HUES48 (cell line): ENCODE results near the gene LIAS.
"Not testable (repeated sequence)": the region's sequence is repeated elsewhere in the genome, so short reads cannot be mapped to it uniquely, and the experiment has no call there.

Experiments
- H3K27ac ChIP-seq: one replicate; pipeline ENCODE4 v1.7.0; 2013; ENCODE audit warnings: low read depth, low read length, inconsistent platforms
- H3K27me3 ChIP-seq: 2 replicates; pipeline ENCODE4 v1.6.1; 2013; ENCODE audit warnings: mild to moderate bottlenecking, low read length; ENCODE audit not compliant: control insufficient read depth, insufficient read depth
- H3K36me3 ChIP-seq: 2 replicates; pipeline ENCODE4 v1.6.1; 2013; ENCODE audit warnings: low read length; ENCODE audit not compliant: control insufficient read depth, insufficient read depth
- H3K4me1 ChIP-seq: 2 replicates; pipeline ENCODE4 v1.6.1; 2013; ENCODE audit warnings: mild to moderate bottlenecking, low read length; ENCODE audit not compliant: control insufficient read depth, insufficient read depth
- H3K4me3 ChIP-seq: 2 replicates; pipeline ENCODE4 v1.5.1; 2013; ENCODE audit warnings: mild to moderate bottlenecking, low read depth, low read length
- H3K9ac ChIP-seq: 2 replicates; pipeline ENCODE4 v1.6.1; 2013; ENCODE audit warnings: mild to moderate bottlenecking, low read depth, low read length, moderate library complexity
- H3K9me3 ChIP-seq: 2 replicates; pipeline ENCODE4 v1.6.1; 2013; ENCODE audit warnings: low read length; ENCODE audit not compliant: control insufficient read depth, insufficient read depth

Gene LIAS

DNA sequence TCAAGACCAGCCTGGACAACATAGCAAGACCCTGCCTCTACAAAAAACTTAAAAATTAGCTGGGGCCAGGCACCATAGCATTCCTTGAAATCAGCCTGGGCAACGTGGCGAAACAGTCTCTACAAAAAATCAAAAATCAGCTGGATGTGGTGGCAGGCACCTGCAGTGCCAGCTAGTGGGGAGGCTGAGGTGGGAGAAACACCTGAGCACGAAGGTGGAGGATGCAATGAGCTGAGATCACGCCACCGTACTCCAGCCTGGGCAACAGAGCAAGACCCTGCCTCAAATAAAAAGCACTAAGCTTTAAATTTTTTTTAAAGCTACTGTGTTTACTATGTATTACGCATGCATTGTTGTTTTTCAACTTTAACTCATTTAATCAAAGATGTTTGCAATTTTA, 3.4 kb upstream of the LIAS start:
- no peaks in the 10 kb centered on the region for H3K9me3 ChIP-seq
- H3K4me3 ChIP-seq: no peak overlapping the region
- H3K36me3 ChIP-seq: peaks cover 78% of the 10 kb centered on the region
- H3K27me3 ChIP-seq: no peaks in the 10 kb centered on the region
- no peak overlapping the region for H3K9ac ChIP-seq
- H3K4me1 ChIP-seq: peaks cover 9% of the 10 kb centered on the region; the same call in 1 of the 2 replicates
- H3K27ac ChIP-seq: no peak overlapping the region

DNA sequence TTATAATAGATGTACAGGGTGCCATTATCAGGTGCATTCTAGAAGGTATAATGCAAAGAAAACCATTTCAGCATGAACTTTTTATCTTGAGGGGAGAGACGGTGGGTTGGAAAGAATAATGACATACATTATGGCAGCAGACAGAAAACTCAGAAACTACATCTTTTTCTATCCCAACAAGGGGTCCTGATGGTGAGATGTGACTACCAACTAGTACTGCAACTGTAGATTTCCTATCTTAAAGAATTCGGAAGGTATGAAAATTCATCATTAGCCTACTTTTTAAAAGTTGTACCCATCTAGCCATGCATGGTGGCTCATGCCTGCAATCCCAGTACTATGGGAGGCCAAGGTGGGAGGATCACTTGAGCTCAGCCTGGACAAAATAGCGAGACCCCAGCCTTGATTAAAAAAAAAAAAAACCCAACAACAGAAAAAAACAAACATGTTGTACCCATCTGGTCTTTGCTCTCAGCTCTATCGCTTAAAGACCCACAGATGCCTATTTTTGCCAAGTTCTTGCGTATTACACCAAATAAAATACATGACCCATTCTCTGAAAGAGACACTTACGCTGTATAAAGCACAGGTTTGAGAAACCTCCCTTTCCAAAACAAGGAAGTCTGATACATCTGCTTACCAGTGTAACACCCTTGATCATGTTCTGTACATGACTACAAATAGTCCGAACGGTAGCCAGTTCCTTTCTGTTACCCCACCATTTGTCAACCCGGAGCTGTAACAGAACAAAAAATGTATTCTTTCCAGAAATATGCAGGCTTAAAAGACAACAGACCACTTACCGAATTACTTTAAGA, 1.7 kb upstream of the LIAS start:
- Histone ChIP-seq H3K27ac (peak overlapping the region; percentile 95), H3K36me3 (peaks cover 75% of the 10 kb centered on the region)

DNA sequence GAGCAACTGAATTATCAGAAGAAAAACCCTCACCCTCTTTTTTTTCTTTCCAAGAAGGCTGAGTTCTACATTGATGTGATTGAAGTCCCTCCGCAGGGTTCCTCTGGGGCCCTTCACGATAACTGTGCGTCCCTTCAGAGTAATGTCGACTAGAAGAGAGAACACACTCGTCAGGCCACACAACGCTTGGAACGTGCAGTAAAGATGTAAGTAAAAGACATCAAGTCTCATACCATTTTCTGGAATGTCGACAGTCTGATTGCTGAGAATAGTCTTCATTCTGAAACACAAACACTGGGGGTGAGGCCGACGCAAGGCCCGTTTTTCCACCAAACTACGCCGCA, 723 bp upstream of the LIAS start:
- H3K4me1 ChIP-seq, H3K27me3 ChIP-seq, H3K9me3 ChIP-seq: not testable (repeated sequence)
- Histone ChIP-seq H3K27ac (peak overlapping the region; percentile 95), H3K4me3 (peak overlapping the region; percentile 94), H3K36me3 (peaks cover 73% of the 10 kb centered on the region), H3K9ac (peak overlapping the region; percentile 98)

More for the DNA sequence above, 1.7 kb upstream of the LIAS start:
- H3K4me1 ChIP-seq: peaks cover 9% of the 10 kb centered on the region; the same call in 1 of the 2 replicates
- peak overlapping the region; percentile 94 for H3K4me3 ChIP-seq
- no peaks in the 10 kb centered on the region for H3K27me3 ChIP-seq
- H3K9ac ChIP-seq: peak overlapping the region; percentile 98
- H3K9me3 ChIP-seq: no peaks in the 10 kb centered on the region

DNA sequence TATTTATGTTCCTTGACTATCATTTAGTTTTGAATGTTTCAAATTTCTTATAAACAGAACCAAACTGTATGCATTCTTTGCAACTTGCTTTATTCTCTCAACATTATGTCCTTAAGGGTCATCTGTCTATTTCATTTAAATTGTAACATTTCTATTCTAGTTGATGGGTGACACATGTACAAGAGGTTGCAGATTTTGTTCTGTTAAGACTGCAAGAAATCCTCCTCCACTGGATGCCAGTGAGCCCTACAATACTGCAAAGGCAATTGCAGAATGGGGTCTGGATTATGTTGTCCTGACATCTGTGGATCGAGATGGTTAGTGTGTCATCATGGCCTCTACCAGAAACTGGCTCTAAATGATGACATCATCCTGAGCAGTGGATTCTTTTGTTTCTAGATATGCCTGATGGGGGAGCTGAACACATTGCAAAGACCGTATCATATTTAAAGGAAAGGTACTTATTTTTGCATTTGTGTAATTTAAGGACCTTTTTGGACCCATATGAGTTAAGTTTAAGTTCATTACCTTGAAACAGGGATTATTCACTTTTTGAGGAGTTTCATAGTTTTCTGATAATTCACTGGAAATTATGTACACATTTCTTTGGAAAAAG, 6.1 kb downstream of the LIAS start:
- Histone ChIP-seq H3K4me1 (no peaks in the 10 kb centered on the region), H3K9me3 (no peaks in the 10 kb centered on the region), H3K4me3 (no peak overlapping the region), H3K27ac (no peak overlapping the region), H3K36me3 (peaks cover 79% of the 10 kb centered on the region), H3K9ac (no peak overlapping the region), H3K27me3 (no peaks in the 10 kb centered on the region)

DNA sequence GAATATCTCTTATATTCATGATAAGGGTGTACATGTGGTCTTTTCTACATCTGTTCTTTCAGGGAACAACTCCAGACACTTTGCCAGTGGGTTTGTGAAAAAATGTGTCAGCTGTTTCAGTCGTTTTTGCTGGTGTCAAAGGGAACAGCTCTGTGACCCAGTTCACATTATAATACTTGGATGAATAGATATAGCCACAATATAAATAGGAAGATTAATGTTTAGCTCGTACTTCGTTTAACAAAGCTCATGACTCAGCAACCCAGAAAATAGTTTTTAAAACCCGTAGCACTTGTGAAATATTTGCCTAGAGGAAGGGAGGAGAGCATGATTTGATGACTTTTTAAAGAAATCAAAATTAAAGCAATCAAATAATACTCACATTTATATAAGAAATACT, 7.9 kb downstream of the LIAS start:
- Histone ChIP-seq H3K27ac (no peak overlapping the region), H3K27me3 (no peaks in the 10 kb centered on the region), H3K4me3 (no peak overlapping the region), H3K9ac (no peak overlapping the region), H3K4me1 (no peaks in the 10 kb centered on the region), H3K9me3 (no peaks in the 10 kb centered on the region), H3K36me3 (peaks cover 81% of the 10 kb centered on the region)

DNA sequence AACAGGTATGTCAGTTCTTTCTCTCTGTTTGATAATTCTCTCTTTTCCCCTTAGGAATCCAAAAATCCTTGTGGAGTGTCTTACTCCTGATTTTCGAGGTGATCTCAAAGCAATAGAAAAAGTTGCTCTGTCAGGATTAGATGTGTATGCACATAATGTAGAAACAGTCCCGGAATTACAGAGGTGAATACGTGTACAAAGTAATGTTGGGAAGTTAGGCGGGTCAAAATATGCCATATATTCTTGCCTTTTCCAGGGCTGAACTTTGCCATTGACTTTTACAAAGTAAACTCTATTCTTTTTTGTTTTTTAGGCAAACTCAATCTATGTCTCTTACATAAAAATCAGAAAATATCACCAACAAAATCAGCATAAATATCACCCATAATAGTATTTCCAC, 8.6 kb downstream of the LIAS start:
- H3K27me3 ChIP-seq: no peaks in the 10 kb centered on the region
- no peak overlapping the region for H3K4me3 ChIP-seq
- no peak overlapping the region for H3K27ac ChIP-seq
- H3K4me1 ChIP-seq: no peaks in the 10 kb centered on the region
- H3K9ac ChIP-seq: no peak overlapping the region
- H3K9me3 ChIP-seq: no peaks in the 10 kb centered on the region
- H3K36me3 ChIP-seq: peaks cover 82% of the 10 kb centered on the region

DNA sequence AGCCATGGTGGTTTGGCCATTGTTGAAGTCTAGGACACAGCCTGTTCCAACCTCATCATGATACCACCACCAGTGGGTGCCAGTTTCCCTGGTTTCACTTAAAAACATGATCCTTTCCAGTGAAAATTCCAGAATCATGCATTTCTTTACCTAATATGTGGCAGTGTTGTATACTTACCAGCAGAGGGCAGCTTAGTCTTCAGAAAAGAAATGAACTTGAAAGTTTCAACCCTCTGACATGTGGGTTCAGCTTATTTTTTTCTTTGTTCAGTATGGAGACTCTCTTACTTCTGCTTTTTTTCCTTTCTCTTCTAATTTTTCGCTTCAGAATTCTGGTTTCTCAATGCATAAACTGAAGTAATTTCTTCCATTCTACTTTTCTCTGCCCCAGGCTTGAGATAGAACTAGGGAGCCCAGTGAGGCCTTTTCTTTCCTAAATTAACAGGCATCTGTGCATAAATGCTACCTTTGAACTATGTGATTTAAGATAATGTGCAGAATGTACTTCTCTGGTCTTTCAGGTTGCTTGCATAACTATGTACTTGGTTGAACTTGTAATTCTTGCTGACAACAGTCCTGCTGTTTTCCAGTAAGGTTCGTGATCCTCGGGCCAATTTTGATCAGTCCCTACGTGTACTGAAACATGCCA, 10.7 kb downstream of the LIAS start:
- Histone ChIP-seq H3K9ac (no peak overlapping the region), H3K9me3 (no peaks in the 10 kb centered on the region), H3K4me1 (no peaks in the 10 kb centered on the region), H3K36me3 (peaks cover 78% of the 10 kb centered on the region), H3K27me3 (no peaks in the 10 kb centered on the region), H3K4me3 (no peak overlapping the region), H3K27ac (peak overlapping the region; percentile 59)

- H3K4me1 ChIP-seq: no peaks in the 10 kb centered on the region
- H3K4me3 ChIP-seq: no peak overlapping the region
- no peaks in the 10 kb centered on the region for H3K9me3 ChIP-seq
- no peak overlapping the region for H3K9ac ChIP-seq
- no peak overlapping the region for H3K27ac ChIP-seq
- no peaks in the 10 kb centered on the region for H3K27me3 ChIP-seq
- H3K36me3 ChIP-seq: peaks cover 70% of the 10 kb centered on the region
These were observed 11.5 kb downstream of the LIAS start for GRCh38 chr4:39470402-39470801.

- Histone ChIP-seq H3K4me3 (no peak overlapping the region), H3K27me3 (no peaks in the 10 kb centered on the region), H3K36me3 (peaks cover 67% of the 10 kb centered on the region), H3K4me1 (no peaks in the 10 kb centered on the region), H3K9ac (no peak overlapping the region), H3K27ac (no peak overlapping the region), H3K9me3 (no peaks in the 10 kb centered on the region)
These were observed 13.5 kb downstream of the LIAS start for GRCh38 chr4:39472396-39472795.

DNA sequence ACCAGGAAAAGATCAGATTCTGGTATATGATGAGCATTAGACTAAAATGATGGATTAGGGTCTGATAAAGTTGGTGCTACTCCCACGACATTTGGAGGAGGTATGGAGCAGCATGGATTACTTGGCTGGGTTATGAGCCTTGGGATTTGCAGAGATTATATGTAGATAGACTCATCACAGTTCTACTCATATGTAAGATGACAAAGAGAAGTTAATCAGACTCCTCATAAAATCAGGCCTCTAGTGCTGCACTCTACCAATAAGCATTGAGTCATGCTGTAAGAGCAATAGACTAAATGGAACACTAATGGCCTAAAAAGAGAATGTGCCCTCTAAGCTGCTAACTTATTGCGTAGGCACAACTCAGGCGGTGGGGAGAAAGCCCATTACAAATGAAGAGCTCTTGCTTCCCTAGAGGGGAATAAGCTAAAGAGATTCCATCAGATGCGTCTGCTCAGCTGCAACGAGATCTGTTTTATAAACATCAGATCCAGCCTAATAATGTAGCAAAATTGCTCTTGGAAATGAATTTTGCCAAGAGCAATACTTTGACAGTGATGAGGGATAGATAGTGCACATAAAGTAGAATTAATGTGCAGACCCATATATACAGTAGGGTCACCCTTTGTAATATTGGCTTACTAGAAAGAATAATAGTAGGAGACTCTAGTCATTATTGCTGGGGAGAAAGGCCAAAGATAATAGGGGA, 17.5 kb downstream of the LIAS start:
- no peak overlapping the region for H3K27ac ChIP-seq
- no peak overlapping the region for H3K9ac ChIP-seq
- no peak overlapping the region for H3K4me3 ChIP-seq
- no peaks in the 10 kb centered on the region for H3K27me3 ChIP-seq
- H3K4me1 ChIP-seq: no peaks in the 10 kb centered on the region
- peaks cover 41% of the 10 kb centered on the region for H3K36me3 ChIP-seq
- no peaks in the 10 kb centered on the region for H3K9me3 ChIP-seq
